K562 (cell line): ENCODE results near the gene GULP1. TPM values are rescaled to one million over a fixed set of nuclear protein-coding genes. Genes with fewer than 3 reads are reported as not detected.

Experiments
- ADNP ChIP-seq: fragments of 200-800 bp; sonication (Bioruptor generic); IDR thresholded peaks from 2 replicates; pipeline ENCODE4 v1.6.1; 2016; ENCODE audit warnings: missing genetic modification characterization, missing compliant biosample characterization
- CHD2 ChIP-seq: IDR thresholded peaks from 2 replicates; pipeline ENCODE4 v1.6.1; 2011; ENCODE audit warnings: low read depth, low read length
- CREBBP ChIP-seq: IDR thresholded peaks from one replicate; pipeline ENCODE4 v1.6.1; 2012; ENCODE audit warnings: low read depth, mild to moderate bottlenecking, control low read depth, inconsistent platforms, low read length
- E2F4 ChIP-seq: sonication (generic); formaldehyde crosslinking; IDR thresholded peaks from 2 replicates; pipeline ENCODE4 v1.8.0; 2022; ENCODE audit warnings: mild to moderate bottlenecking, low read depth, missing genetic modification reagents
- HMG20A ChIP-seq: fragments of 450-650 bp; formaldehyde crosslinking; conservative IDR thresholded peaks from 2 replicates; pipeline ENCODE4 v1.4.0; 2020; ENCODE audit warnings: mild to moderate bottlenecking, mixed read lengths
- KDM1A ChIP-seq, 2 experiments: fragments of 450-650 bp; IDR thresholded peaks; 2 replicates each; pipeline ENCODE4 v1.6.1; 2016; ENCODE audit warnings: mild to moderate bottlenecking in 2 of 2
- PBX2 ChIP-seq, 2 experiments: IDR thresholded peaks in 1 of 2; conservative IDR thresholded peaks in 1 of 2; 2 replicates each; pipeline ENCODE4 v1.6.1; 2016; ENCODE audit warnings: low read depth in 2 of 2, mild to moderate bottlenecking in 1 of 2, missing compliant biosample characterization in 1 of 2, missing genetic modification characterization in 1 of 2, moderate library complexity in 1 of 2
- RAD51 ChIP-seq: fragments of 450-650 bp; IDR thresholded peaks from 2 replicates; pipeline ENCODE4 v1.7.1; 2016; ENCODE audit warnings: low read depth, mild to moderate bottlenecking, borderline replicate concordance
- REST ChIP-seq, 2 experiments: fragments of 450-650 bp; formaldehyde crosslinking in 1 of 2; IDR thresholded peaks; 2 replicates each; pipeline versions ENCODE4 v1.4.0 to v1.6.1; 2014 to 2020; ENCODE audit warnings: mild to moderate bottlenecking in 2 of 2, borderline replicate concordance in 1 of 2, low read depth in 1 of 2
- SMC3 ChIP-seq: conservative IDR thresholded peaks from 2 replicates; pipeline ENCODE4 v1.6.1; 2011; ENCODE audit warnings: low read depth, low read length, improper control_type of control experiment; ENCODE audit not compliant: insufficient read depth
- TGIF2 ChIP-seq: sonication (generic); formaldehyde crosslinking; IDR thresholded peaks from 2 replicates; pipeline ENCODE4 v1.8.1; 2022; ENCODE audit warnings: mild to moderate bottlenecking, missing genetic modification reagents, moderate library complexity
- YY1 ChIP-seq, 3 experiments: IDR thresholded peaks; 2 replicates each; pipeline ENCODE4 v1.6.1; 2011; ENCODE audit warnings: low read length in 2 of 3, mild to moderate bottlenecking in 2 of 3, moderate library complexity in 2 of 3, borderline replicate concordance in 1 of 3, control low read depth in 1 of 3, low read depth in 1 of 3; ENCODE audit not compliant: insufficient read depth in 3 of 3, insufficient replicate concordance in 2 of 3, control insufficient read depth in 1 of 3, insufficient read length in 1 of 3; ENCODE audit errors: extremely low read depth in 1 of 3
- ZNF143 ChIP-seq: sonication (generic); formaldehyde crosslinking; IDR thresholded peaks from 2 replicates; pipeline ENCODE4 v1.9.0; 2022; ENCODE audit warnings: mild to moderate bottlenecking, missing genetic modification reagents
- ZNF197 ChIP-seq: fragments of 200-800 bp; sonication (Bioruptor generic); IDR thresholded peaks from 2 replicates; pipeline ENCODE4 v1.6.1; 2016; ENCODE audit warnings: low read depth, missing genetic modification characterization, missing compliant biosample characterization
- ZNF3 ChIP-seq: fragments of 250-450 bp; sonication (Bioruptor Pico); IDR thresholded peaks from 2 replicates; pipeline ENCODE4 v1.5.0; 2021; ENCODE audit warnings: mild to moderate bottlenecking, moderate library complexity
- ZNF668 ChIP-seq: fragments of 250-450 bp; sonication (Bioruptor Pico); IDR thresholded peaks from 2 replicates; pipeline ENCODE4 v1.8.0; 2022; ENCODE audit warnings: mild to moderate bottlenecking, inconsistent platforms
- polyA plus RNA-seq, 8 experiments: library from polyadenylated mRNA; depleted of rRNA in 4 of 8; stranded (reverse) in 5 of 8; unstranded in 3 of 8; fragments of >200 nt; fragmentation: Nextera tagmentation in 2 of 8; fragmentation: Illumina TruSeq in 1 of 8; extraction: Ambion mirVana in 2 of 8; extraction: Trizol in 1 of 8; gene quantifications; 2 replicates each; pipeline versions ENCODE4 v1.2.1 to v1.2.3, GENCODE V29; 2011 to 2014; ENCODE audit warnings: inconsistent platforms in 1 of 8, missing spikeins in 1 of 8
- total RNA-seq, 7 experiments: library from RNA; depleted of rRNA in 6 of 7; stranded (reverse); fragments of >200 nt in 6 of 7; fragmentation: Illumina TruSeq in 2 of 7; extraction: Trizol in 2 of 7; gene quantifications; 2 replicates each; pipeline versions ENCODE4 v1.2.1 to v1.2.3, GENCODE V29; 2011 to 2021; ENCODE audit warnings: low replicate concordance in 1 of 7

The GULP1 gene
- total and polyA plus RNA-seq, 9 of the 15 experiments (the other 6 are each of a cell fraction or from before 2014, with no cell fraction given), result 8.5 to 25.3 (median 19.5) TPM

GRCh38 chr2:188291142-188291616 is 495 bp upstream of the GULP1 start (continued):
- TF ChIP-seq PBX2 (CRISPR knock-in tag; IDR thresholded peaks at IDR 0.05; ENCODE audit: low read depth) (no peak), PBX2 (tag; conservative IDR thresholded peaks at IDR 0.05; ENCODE audit: low read depth) (no peak), REST (IDR thresholded peaks at IDR 0.05; ENCODE audit: borderline replicate concordance) (no peak), REST (CRISPR knock-in tag; IDR thresholded peaks at IDR 0.05; ENCODE audit: low read depth) (no peak), TGIF2 (no peak), ZNF143 (CRISPR knock-in tag) (no peak), E2F4 (no peak), SMC3 (no peak), ZNF668 (no peak), ZNF197 (CRISPR knock-in tag) (no peak), ZNF3 (no peak), RAD51 (no peak), KDM1A (IDR thresholded peaks at IDR 0.05) (no peak), YY1 (IDR thresholded peaks at IDR 0.05; ENCODE audit: borderline replicate concordance in 1 of 3, control insufficient read depth in 1 of 3, extremely low read depth in 1 of 3, insufficient read depth in 3 of 3, insufficient read length in 1 of 3, insufficient replicate concordance in 2 of 3, low read depth in 1 of 3, low read length in 2 of 3) (no peak), CREBBP (no peak), ADNP (tag) (no peak), CHD2 (no peak), HMG20A (CRISPR knock-in tag) (no peak)
